ENCODE measurements around the gene PCGF1. TPM values are rescaled to one million over a fixed set of nuclear protein-coding genes. Genes with fewer than 3 reads are reported as not detected.
A peak's percentile ranks its signal among the peaks of the same experiment; 100 is the strongest.

The PCGF1 gene
- total RNA-seq, 3 donors from 2014 or later (not counting 1 experiment from before 2014, with no cell fraction given) = 22.9 to 35.9 (median 33.2) TPM

DNA sequence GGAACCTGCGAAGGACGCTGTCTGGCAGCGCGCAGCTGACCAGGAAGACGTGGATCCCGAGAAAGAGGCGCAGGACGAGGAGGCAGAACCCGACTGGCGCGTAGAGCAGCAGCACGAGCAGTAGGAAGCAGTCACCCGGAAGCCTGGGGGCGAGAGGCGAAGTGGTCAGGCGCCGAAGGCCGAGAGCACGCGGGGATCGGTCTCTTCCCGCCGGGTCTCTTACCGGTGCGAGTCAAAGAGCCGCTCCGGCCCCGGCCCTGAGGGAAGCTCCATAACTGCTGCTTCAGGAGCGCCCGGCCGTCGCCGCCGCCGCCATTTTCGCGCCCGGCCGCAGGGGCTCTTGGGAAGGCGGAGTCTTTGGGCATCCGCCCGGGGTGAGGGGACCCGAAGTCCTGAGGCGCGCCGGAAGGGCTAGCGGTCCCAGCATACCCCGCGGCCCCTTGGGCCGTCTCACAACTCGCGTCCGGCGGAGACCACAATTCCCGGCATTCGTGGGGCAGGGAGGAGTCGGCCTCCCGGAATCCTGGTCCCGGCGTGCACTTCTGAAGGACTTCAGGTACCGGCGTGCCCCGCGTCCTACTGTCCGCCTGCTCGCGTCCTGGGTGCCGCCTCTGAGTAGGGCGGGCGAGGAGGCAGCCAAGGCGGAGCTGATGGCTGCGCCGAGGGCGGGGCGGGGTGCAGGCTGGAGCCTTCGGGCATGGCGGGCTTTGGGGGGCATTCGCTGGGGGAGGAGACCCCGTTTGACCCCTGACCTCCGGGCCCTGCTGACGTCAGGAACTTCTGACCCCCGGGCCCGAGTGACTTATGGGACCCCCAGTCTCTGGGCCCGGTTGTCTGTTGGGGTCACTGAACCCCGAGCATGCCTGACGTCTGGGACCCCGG, 22.1 kb upstream of the PCGF1 start, which contains the start of the genes AUP1 and HTRA2:
Gene AUP1, minus strand, starts transcription at position 350 of the 882 bp plus-strand sequence. Its CDS starts 77 bp downstream, at position 273.
Gene HTRA2, plus strand, starts transcription at position 577 of the 882 bp plus-strand sequence. Its CDS starts 74 bp downstream, at position 651.
- Mint-ChIP-seq H3K9me3 (no peaks in the 10 kb centered on the region), H3K36me3 (peaks cover 10% of the 10 kb centered on the region), H3K4me1 (peaks cover 32 to 44% of the 10 kb centered on the region in 2 donors), H3K4me3 (peak within 1 kb of the TSS; percentile 96), H3K27me3 (ENCODE audit: low read depth in 2 of 2) (no peaks in the 10 kb centered on the region), H3K27ac (peak within 1 kb of the TSS; percentile 94 to 95)
- Histone ChIP-seq H3K4me1 (ENCODE audit: control insufficient read depth, insufficient read depth, low read length) (peaks cover 31% of the 10 kb centered on the region), H3K9me3 (ENCODE audit: control insufficient read depth, insufficient read depth, low read length) (no peaks in the 10 kb centered on the region), H3K27me3 (ENCODE audit: control insufficient read depth, insufficient read depth, low read length) (no peaks in the 10 kb centered on the region), H3K27ac (ENCODE audit: low read length) (peak within 1 kb of the TSS; percentile 95), H3K36me3 (ENCODE audit: control insufficient read depth, insufficient read depth, low read length) (peaks cover 40% of the 10 kb centered on the region), H3K4me3 (ENCODE audit: low read length) (peak within 1 kb of the TSS; percentile 92)
- intact Hi-C loops (cut with micrococcal nuclease) = loop anchor here (1.0 to 2.0 kb wide), 4 partner anchors 13 to 75 kb away; partner anchors contain the start of genes INO80B, PCGF1 and WBP1
- ATAC-seq (peak; percentile 75 to 90 (median 77)), DNase-seq (peak; percentile 83 to 91)
- WGBS (ENCODE audit: insufficient coverage) = under 1% methylated on average over 87 of the region's 87 CpGs
- TF ChIP-seq, protein P1, sequence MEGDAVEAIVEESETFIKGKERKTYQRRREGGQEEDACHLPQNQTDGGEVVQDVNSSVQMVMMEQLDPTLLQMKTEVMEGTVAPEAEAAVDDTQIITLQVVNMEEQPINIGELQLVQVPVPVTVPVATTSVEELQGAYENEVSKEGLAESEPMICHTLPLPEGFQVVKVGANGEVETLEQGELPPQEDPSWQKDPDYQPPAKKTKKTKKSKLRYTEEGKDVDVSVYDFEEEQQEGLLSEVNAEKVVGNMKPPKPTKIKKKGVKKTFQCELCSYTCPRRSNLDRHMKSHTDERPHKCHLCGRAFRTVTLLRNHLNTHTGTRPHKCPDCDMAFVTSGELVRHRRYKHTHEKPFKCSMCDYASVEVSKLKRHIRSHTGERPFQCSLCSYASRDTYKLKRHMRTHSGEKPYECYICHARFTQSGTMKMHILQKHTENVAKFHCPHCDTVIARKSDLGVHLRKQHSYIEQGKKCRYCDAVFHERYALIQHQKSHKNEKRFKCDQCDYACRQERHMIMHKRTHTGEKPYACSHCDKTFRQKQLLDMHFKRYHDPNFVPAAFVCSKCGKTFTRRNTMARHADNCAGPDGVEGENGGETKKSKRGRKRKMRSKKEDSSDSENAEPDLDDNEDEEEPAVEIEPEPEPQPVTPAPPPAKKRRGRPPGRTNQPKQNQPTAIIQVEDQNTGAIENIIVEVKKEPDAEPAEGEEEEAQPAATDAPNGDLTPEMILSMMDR (IDR thresholded peaks at IDR 0.05) = no peak

DNA sequence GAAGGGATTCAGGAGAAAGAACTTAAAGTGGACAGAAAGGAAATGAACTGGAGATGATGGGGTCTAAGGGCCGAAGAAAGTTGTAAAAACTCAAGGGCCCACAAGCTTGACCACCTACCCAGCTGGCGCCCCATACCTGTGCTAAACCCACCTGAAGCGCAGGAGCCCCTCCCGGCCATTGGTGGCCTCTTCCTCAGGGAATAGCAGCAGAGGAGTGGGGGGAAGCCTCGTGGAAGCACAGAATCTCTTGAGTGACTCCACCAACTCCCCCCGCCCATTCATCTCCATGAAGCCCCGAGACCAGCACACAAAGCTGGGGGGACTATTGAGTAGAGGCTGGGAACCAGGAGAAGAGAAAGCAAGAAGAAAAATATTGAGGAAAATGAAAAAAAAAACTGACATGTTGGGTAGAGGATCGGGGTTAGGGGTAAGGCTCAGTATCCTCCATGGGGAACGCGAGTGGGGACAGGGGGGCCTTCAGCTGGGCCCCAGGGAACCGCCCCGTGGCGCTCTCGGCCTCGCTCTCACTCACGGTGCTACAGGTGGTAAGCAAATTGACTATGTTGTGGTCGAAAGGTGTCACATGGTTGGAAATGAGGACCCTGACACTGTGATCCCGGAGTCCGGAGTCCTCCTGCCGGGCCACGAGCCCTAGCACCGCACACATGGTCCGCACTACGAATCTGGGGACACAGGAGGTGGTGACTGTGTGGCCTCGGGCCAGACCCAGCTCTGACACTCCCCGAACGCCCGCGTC, 21.3 kb upstream of the PCGF1 start:
- peak overlapping the region; percentile 95 for H3K27ac ChIP-seq (ENCODE audit: low read length)
- peaks cover 40% of the 10 kb centered on the region for H3K36me3 ChIP-seq (ENCODE audit: control insufficient read depth, insufficient read depth, low read length)
- TF ChIP-seq, protein P1 (IDR thresholded peaks at IDR 0.05) = no peak
- peak overlapping the region; percentile 94 to 95 for H3K27ac Mint-ChIP-seq
- H3K9me3 Mint-ChIP-seq = no peaks in the 10 kb centered on the region
- intact Hi-C loops (cut with micrococcal nuclease) = loop anchor here (1.0 to 2.0 kb wide), 3 partner anchors 12 to 74 kb away; partner anchors contain the start of genes INO80B and PCGF1
- H3K4me3 ChIP-seq (ENCODE audit: low read length) = peak overlapping the region; percentile 92
- H3K4me1 ChIP-seq (ENCODE audit: control insufficient read depth, insufficient read depth, low read length) = peaks cover 31% of the 10 kb centered on the region
- no peaks in the 10 kb centered on the region for H3K27me3 ChIP-seq (ENCODE audit: control insufficient read depth, insufficient read depth, low read length)
- no peak for DNase-seq
- peak overlapping the region; percentile 96 for H3K4me3 Mint-ChIP-seq
- no peaks in the 10 kb centered on the region for H3K9me3 ChIP-seq (ENCODE audit: control insufficient read depth, insufficient read depth, low read length)
- WGBS (ENCODE audit: insufficient coverage) = 13% methylated on average over 26 of the region's 29 CpGs
- H3K4me1 Mint-ChIP-seq = peaks cover 32 to 44% of the 10 kb centered on the region in 2 donors
- ATAC-seq = peak in 2 of 3 donors; percentile 0 to 1
- H3K27me3 Mint-ChIP-seq (ENCODE audit: low read depth in 2 of 2) = no peaks in the 10 kb centered on the region
- H3K36me3 Mint-ChIP-seq = peaks cover 10% of the 10 kb centered on the region

DNA sequence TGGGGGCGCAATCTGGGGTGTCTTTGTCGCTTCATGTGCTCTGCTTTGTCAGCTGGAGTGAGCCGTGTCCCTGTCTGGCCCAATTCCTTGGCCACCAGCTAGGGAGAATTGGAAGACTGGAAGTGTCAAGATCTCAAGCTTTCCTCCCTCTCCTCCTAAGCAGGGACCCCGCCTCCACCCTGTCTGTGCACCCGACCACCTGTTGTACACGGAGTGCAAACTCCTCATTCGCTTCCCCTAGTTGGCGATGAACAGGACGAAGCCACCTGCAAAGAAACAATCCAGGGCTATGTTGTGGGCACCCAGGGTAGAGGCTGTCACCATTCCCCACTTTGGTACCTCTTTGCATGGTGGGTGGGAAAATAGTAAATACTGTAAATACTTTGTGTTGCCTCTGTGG, 20.2 kb upstream of the PCGF1 start:
- Histone ChIP-seq H3K27me3 (ENCODE audit: control insufficient read depth, insufficient read depth, low read length) (no peaks in the 10 kb centered on the region), H3K27ac (ENCODE audit: low read length) (no peak overlapping the region), H3K4me1 (ENCODE audit: control insufficient read depth, insufficient read depth, low read length) (peaks cover 31% of the 10 kb centered on the region), H3K4me3 (ENCODE audit: low read length) (no peak overlapping the region), H3K36me3 (ENCODE audit: control insufficient read depth, insufficient read depth, low read length) (peaks cover 31% of the 10 kb centered on the region), H3K9me3 (ENCODE audit: control insufficient read depth, insufficient read depth, low read length) (no peaks in the 10 kb centered on the region)
- TF ChIP-seq, protein P1 (IDR thresholded peaks at IDR 0.05) = no peak
- H3K27ac Mint-ChIP-seq = peak overlapping the region; percentile 94 to 95
- intact Hi-C loops (cut with micrococcal nuclease) = loop anchor here (2.0 kb wide), 1 partner anchor 73 kb away; the partner anchor contains the start of gene INO80B
- no peak for DNase-seq
- H3K4me3 Mint-ChIP-seq = peak overlapping the region; percentile 96
- H3K4me1 Mint-ChIP-seq = peaks cover 32 to 44% of the 10 kb centered on the region in 2 donors
- peaks cover 10% of the 10 kb centered on the region for H3K36me3 Mint-ChIP-seq
- H3K9me3 Mint-ChIP-seq = no peaks in the 10 kb centered on the region
- 93% methylated on average over 9 of the region's 9 CpGs for WGBS (ENCODE audit: insufficient coverage)
- ATAC-seq = no peak
- H3K27me3 Mint-ChIP-seq (ENCODE audit: low read depth in 2 of 2) = no peaks in the 10 kb centered on the region

Measured in natural killer cell (primary cell).